Astrocyte (in vitro differentiated cells and primary cell): ENCODE data around the gene AKR1C4. TPM values are rescaled to one million over a fixed set of nuclear protein-coding genes. Genes with fewer than 3 reads are reported as not detected.
"Not testable (repeated sequence)": the region's sequence is repeated elsewhere in the genome, so short reads cannot be mapped to it uniquely, and the experiment has no call there.

ENCODE experiments used
- DNase-seq: peaks from one replicate; pipeline ENCODE4 v3.0.0-alpha.2; 2010; ENCODE audit warnings: low read depth
- FAIRE-seq: peaks from 2 replicates; lab custom pipeline; 2011; peaks lifted over from hg19 to GRCh38; lab: Jason Lieb, UNC
- H2AFZ ChIP-seq: 2 replicates; pipeline ENCODE4 v1.6.0; 2012; ENCODE audit warnings: low read depth, low read length, inconsistent platforms
- H3K27ac ChIP-seq: 2 replicates; pipeline ENCODE4 v1.5.1; 2011; ENCODE audit warnings: low read depth, low read length, inconsistent platforms
- H3K27me3 ChIP-seq: 2 replicates; pipeline ENCODE4 v1.6.0; 2011; ENCODE audit warnings: low read length, inconsistent platforms; ENCODE audit not compliant: insufficient read depth
- H3K36me3 ChIP-seq: 2 replicates; pipeline ENCODE4 v1.5.1; 2011; ENCODE audit warnings: low read length, inconsistent platforms; ENCODE audit not compliant: insufficient read depth
- H3K4me1 ChIP-seq: 2 replicates; pipeline ENCODE4 v1.5.1; 2011; ENCODE audit warnings: low read length, inconsistent platforms; ENCODE audit not compliant: insufficient read depth
- H3K4me2 ChIP-seq: 2 replicates; pipeline ENCODE4 v1.6.0; 2012; ENCODE audit warnings: low read length, inconsistent platforms
- H3K4me3 ChIP-seq: 2 replicates; pipeline ENCODE4 v1.5.1; 2011; ENCODE audit warnings: low read depth, mild to moderate bottlenecking, low read length, inconsistent platforms; ENCODE audit not compliant: insufficient read depth
- H3K79me2 ChIP-seq: 2 replicates; pipeline ENCODE4 v1.6.0; 2012; ENCODE audit warnings: mild to moderate bottlenecking, low read length, inconsistent platforms; ENCODE audit not compliant: insufficient read depth
- H3K9ac ChIP-seq: 2 replicates; pipeline ENCODE4 v1.6.0; 2012; ENCODE audit warnings: mild to moderate bottlenecking, low read length, inconsistent platforms
- H3K9me3 ChIP-seq: 2 replicates; pipeline ENCODE4 v1.5.1; 2012; ENCODE audit warnings: low read depth, mild to moderate bottlenecking, low read length, inconsistent platforms; ENCODE audit not compliant: insufficient read depth
- H4K20me1 ChIP-seq: 2 replicates; pipeline ENCODE4 v1.6.0; 2012; ENCODE audit warnings: low read length, inconsistent platforms; ENCODE audit not compliant: insufficient read depth
- H3K27ac Mint-ChIP-seq: one replicate; pipeline ENCODE4 v1.8.0; 2021; ENCODE audit warnings: mild to moderate bottlenecking, mixed read lengths; ENCODE audit not compliant: unreplicated experiment
- H3K27me3 Mint-ChIP-seq: one replicate; pipeline ENCODE4 v1.8.0; 2021; ENCODE audit warnings: low read depth, mixed read lengths; ENCODE audit not compliant: unreplicated experiment
- H3K36me3 Mint-ChIP-seq: one replicate; pipeline ENCODE4 v1.8.0; 2021; ENCODE audit warnings: low read depth, mixed read lengths; ENCODE audit not compliant: unreplicated experiment
- H3K4me1 Mint-ChIP-seq: one replicate; pipeline ENCODE4 v1.8.0; 2021; ENCODE audit warnings: low read depth, mixed read lengths; ENCODE audit not compliant: unreplicated experiment
- H3K4me3 Mint-ChIP-seq: one replicate; pipeline ENCODE4 v1.8.0; 2021; ENCODE audit warnings: mild to moderate bottlenecking, moderate library complexity, mixed read lengths; ENCODE audit not compliant: unreplicated experiment
- H3K9me3 Mint-ChIP-seq: one replicate; pipeline ENCODE4 v1.8.0; 2021; ENCODE audit warnings: mild to moderate bottlenecking, mixed read lengths; ENCODE audit not compliant: unreplicated experiment
- EZH2 ChIP-seq: IDR thresholded peaks from 2 replicates; pipeline ENCODE4 v1.6.1; 2012; ENCODE audit warnings: mild to moderate bottlenecking, low read length, inconsistent platforms; ENCODE audit not compliant: insufficient read depth
- total RNA-seq: library from RNA; stranded (reverse); gene quantifications from 2 replicates; pipeline ENCODE4 v1.2.1, GENCODE V29; 2021
- TF ChIP-seq, protein P1 (sequence below): IDR thresholded peaks from 2 replicates; pipeline ENCODE4 v1.5.1; 2011; ENCODE audit warnings: low read depth, mild to moderate bottlenecking, inconsistent platforms, low read length, moderate library complexity; ENCODE audit not compliant: insufficient read depth

AKR1C4 gene
- total RNA-seq, 1 donor from 2014 or later, result not detected

DNA sequence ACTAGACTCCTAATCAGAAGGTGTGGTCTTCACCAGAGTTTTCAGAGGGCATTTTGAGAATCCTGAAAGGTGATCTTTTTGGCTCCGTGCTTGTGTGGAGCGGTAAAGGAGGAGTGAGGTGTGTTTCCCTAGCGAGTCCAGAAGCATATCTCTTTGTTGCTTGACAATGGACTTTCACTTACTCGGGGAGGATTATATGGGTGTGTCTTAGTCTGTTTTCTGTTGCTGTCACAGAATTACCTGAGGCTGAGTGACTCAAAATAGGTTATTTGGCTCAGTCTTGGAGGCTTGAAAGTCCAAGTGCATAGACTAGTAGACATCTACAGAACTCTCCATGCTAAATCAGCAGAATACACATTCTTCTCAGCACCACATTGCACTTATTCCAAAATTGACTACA, 57.9 kb downstream of the AKR1C4 start:
- no peak overlapping the region for H3K4me3 ChIP-seq
- Mint-ChIP-seq H3K4me3 (no peak overlapping the region), H3K36me3 (no peaks in the 10 kb centered on the region)

DNA sequence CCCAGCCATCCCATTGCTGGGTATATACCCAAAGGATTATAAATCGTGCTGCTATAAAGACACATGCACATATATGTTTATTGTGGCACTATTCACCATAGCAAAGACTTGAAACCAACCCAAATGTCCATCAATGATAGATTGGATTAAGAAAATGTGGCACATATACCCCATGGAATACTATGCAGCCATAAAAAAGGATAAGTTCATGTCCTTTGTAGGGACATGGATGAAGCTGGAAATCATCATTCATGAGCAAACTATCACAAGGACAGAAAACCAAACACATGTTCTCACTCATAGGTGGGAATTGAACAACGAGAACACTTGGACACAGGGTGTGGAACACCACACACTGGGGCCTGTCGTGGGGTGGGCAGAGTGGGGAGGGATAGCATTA, 61.1 kb downstream of the AKR1C4 start:
- not testable (repeated sequence) for H3K4me2 ChIP-seq, H3K79me2 ChIP-seq, H3K9me3 ChIP-seq, H3K4me1 Mint-ChIP-seq, H3K4me3 ChIP-seq, FAIRE-seq, H3K27ac Mint-ChIP-seq, H3K36me3 ChIP-seq, H3K27ac ChIP-seq, H3K36me3 Mint-ChIP-seq, H2AFZ ChIP-seq, H4K20me1 ChIP-seq, H3K9ac ChIP-seq, H3K9me3 Mint-ChIP-seq, H3K4me3 Mint-ChIP-seq, H3K27me3 ChIP-seq, H3K4me1 ChIP-seq, DNase-seq, H3K27me3 Mint-ChIP-seq

More for the DNA sequence above, 57.9 kb downstream of the AKR1C4 start:
- DNase-seq, result no peak
- no peaks in the 10 kb centered on the region for H3K9me3 ChIP-seq
- no peak overlapping the region for H3K9ac ChIP-seq
- no peaks in the 10 kb centered on the region for H4K20me1 ChIP-seq
- H3K4me1 Mint-ChIP-seq, result no peaks in the 10 kb centered on the region
- TF ChIP-seq, protein P1, sequence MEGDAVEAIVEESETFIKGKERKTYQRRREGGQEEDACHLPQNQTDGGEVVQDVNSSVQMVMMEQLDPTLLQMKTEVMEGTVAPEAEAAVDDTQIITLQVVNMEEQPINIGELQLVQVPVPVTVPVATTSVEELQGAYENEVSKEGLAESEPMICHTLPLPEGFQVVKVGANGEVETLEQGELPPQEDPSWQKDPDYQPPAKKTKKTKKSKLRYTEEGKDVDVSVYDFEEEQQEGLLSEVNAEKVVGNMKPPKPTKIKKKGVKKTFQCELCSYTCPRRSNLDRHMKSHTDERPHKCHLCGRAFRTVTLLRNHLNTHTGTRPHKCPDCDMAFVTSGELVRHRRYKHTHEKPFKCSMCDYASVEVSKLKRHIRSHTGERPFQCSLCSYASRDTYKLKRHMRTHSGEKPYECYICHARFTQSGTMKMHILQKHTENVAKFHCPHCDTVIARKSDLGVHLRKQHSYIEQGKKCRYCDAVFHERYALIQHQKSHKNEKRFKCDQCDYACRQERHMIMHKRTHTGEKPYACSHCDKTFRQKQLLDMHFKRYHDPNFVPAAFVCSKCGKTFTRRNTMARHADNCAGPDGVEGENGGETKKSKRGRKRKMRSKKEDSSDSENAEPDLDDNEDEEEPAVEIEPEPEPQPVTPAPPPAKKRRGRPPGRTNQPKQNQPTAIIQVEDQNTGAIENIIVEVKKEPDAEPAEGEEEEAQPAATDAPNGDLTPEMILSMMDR, result no peak
- TF ChIP-seq EZH2, result no peak
- no peak for FAIRE-seq
- H3K4me2 ChIP-seq, result no peak overlapping the region
- H3K79me2 ChIP-seq, result no peaks in the 10 kb centered on the region
- no peak overlapping the region for H3K27ac ChIP-seq
- no peaks in the 10 kb centered on the region for H3K4me1 ChIP-seq
- H3K27me3 Mint-ChIP-seq, result peaks cover 3% of the 10 kb centered on the region
- H2AFZ ChIP-seq, result no peak overlapping the region
- H3K27ac Mint-ChIP-seq, result no peak overlapping the region
- no peaks in the 10 kb centered on the region for H3K36me3 ChIP-seq
- H3K27me3 ChIP-seq, result no peaks in the 10 kb centered on the region
- peaks cover 2% of the 10 kb centered on the region for H3K9me3 Mint-ChIP-seq

DNA sequence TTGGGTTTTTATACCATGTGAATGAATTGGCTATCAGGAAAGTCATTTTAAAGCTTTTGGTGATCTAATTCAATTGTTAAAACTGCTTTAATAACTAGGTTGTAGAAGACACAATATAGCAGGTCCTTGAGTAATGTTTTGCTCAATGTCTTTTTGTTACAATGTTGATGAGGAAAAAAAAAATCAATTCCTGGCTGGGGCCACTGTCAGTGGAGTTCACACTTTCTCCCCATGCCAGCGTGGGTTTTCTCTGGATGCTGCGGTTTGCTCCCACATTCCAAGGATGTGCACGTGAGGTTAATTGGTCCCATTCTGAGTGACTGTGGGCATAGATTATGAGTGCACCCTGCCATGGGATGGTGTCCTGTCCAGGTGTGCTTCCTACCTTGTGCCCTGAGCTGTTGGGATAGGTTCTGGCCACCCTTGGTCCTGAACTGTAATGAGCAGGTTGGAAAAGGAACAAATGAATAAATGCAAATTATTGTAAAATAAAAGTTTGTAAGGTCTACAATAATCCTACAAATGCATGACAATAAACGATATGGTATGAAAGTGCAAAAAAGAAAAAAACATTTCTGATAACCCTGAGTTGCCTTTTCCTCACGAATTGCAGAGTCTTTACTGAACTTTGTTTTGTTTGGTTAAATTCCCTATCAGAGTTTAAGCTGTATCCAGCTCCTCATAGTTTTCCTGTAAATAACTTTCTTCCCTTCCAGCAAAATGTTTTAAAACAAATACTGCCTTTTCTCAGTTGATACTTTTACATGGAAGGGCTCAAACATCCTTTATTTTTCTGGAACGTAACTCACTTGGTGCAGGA, 62.7 kb downstream of the AKR1C4 start:
- Mint-ChIP-seq H3K4me3 (no peak overlapping the region), H3K36me3 (no peaks in the 10 kb centered on the region), H3K27ac (no peak overlapping the region), H3K9me3 (peaks cover 10% of the 10 kb centered on the region), H3K27me3 (peaks cover 5% of the 10 kb centered on the region), H3K4me1 (no peaks in the 10 kb centered on the region)
- Histone ChIP-seq H3K4me3 (no peak overlapping the region), H2AFZ (no peak overlapping the region), H3K4me1 (no peaks in the 10 kb centered on the region), H3K9ac (no peak overlapping the region), H4K20me1 (no peaks in the 10 kb centered on the region), H3K27ac (no peak overlapping the region), H3K27me3 (no peaks in the 10 kb centered on the region), H3K9me3 (no peaks in the 10 kb centered on the region), H3K79me2 (no peaks in the 10 kb centered on the region), H3K4me2 (no peak overlapping the region), H3K36me3 (no peaks in the 10 kb centered on the region)
- DNase-seq (no peak), FAIRE-seq (no peak)
- TF ChIP-seq EZH2, result no peak
- TF ChIP-seq, protein P1, result no peak
